Measurements from ENCODE around the gene PGGHG. TPM values are rescaled to one million over a fixed set of nuclear protein-coding genes. Genes with fewer than 3 reads are reported as not detected.
A peak's percentile ranks its signal among the peaks of the same experiment; 100 is the strongest.

The PGGHG gene
- total and polyA plus RNA-seq, 8 donors, result 3.5 to 44.0 (median 16.2) TPM

GRCh38 chr11:282630-283360 lies 6.1 kb upstream of the PGGHG start:
- TF ChIP-seq CTCF (IDR thresholded peaks at IDR 0.05), result no peak
- no peak for TF ChIP-seq POLR2AphosphoS5 (IDR thresholded peaks at IDR 0.05)
- TF ChIP-seq POLR2A (IDR thresholded peaks at IDR 0.05), result no peak
- TF ChIP-seq EP300 (IDR thresholded peaks at IDR 0.05), result no peak
- intact Hi-C loops (cut with DNase I; ENCODE audit: low total_unique reads), result no loop called here
- DNase-seq, result no peak
- no peaks in the 10 kb centered on the region for H3K9me3 ChIP-seq
- H3K27ac ChIP-seq, result no peak overlapping the region
- H3K4me1 ChIP-seq, result peaks cover 19 to 42% (median 32%) of the 10 kb centered on the region in 4 donors
- WGBS, 5 donors, result 55 to 70% (median 65%) methylated on average over 10 to 13 of the region's 13 CpGs
- peak overlapping the region in 1 of 4 donors; percentile 46 for H3K4me3 ChIP-seq
- H3K27me3 ChIP-seq, result peaks cover 36 to 91% (median 64%) of the 10 kb centered on the region in 3 donors
- H3K36me3 ChIP-seq, result no peaks in the 10 kb centered on the region

- no peak for DNase-seq
- intact Hi-C loops (cut with DNase I; ENCODE audit: low total_unique reads), result no loop called here
- Histone ChIP-seq H3K4me1 (peaks cover 22 to 47% (median 39%) of the 10 kb centered on the region in 4 donors), H3K36me3 (no peaks in the 10 kb centered on the region), H3K27me3 (peaks cover 32 to 90% (median 60%) of the 10 kb centered on the region in 3 donors), H3K27ac (no peak overlapping the region), H3K4me3 (no peak overlapping the region), H3K9me3 (no peaks in the 10 kb centered on the region)
- TF ChIP-seq CTCF (IDR thresholded peaks at IDR 0.05) (no peak), POLR2A (IDR thresholded peaks at IDR 0.05) (no peak), POLR2AphosphoS5 (IDR thresholded peaks at IDR 0.05) (no peak), EP300 (IDR thresholded peaks at IDR 0.05) (no peak)
- 73 to 90% (median 85%) methylated on average over 22 to 23 of the region's 23 CpGs for WGBS, 5 donors
These were observed 5.4 kb upstream of the PGGHG start for GRCh38 chr11:283405-284104.

- Histone ChIP-seq H3K27ac (no peak overlapping the region), H3K4me1 (peaks cover 22 to 45% (median 37%) of the 10 kb centered on the region in 4 donors), H3K9me3 (no peaks in the 10 kb centered on the region), H3K27me3 (peaks cover 24 to 82% (median 52%) of the 10 kb centered on the region in 3 donors), H3K36me3 (no peaks in the 10 kb centered on the region), H3K4me3 (no peak overlapping the region)
- peak in 1 of 2 donors; percentile 4 for DNase-seq
- WGBS, 5 donors, result 77 to 85% (median 83%) methylated on average over 17 to 24 of the region's 24 CpGs
- intact Hi-C loops (cut with DNase I; ENCODE audit: low total_unique reads), result no loop called here
- TF ChIP-seq POLR2AphosphoS5 (IDR thresholded peaks at IDR 0.05) (no peak), EP300 (IDR thresholded peaks at IDR 0.05) (no peak), CTCF (IDR thresholded peaks at IDR 0.05) (no peak), POLR2A (IDR thresholded peaks at IDR 0.05) (no peak)
These were observed 4.6 kb upstream of the PGGHG start for GRCh38 chr11:284105-285020.

Measured in stomach (tissue), 9 donors.